Neutrophil (primary cell): ENCODE results near the gene PODXL.

Experiments used
- H3K27ac ChIP-seq: fragments of 200-600 bp; sonication (generic); 2 replicates; pipeline ENCODE4 v1.5.1; 2016; ENCODE audit warnings: mild to moderate bottlenecking, moderate library complexity
- H3K27me3 ChIP-seq: fragments of 200-600 bp; sonication (generic); 2 replicates; pipeline ENCODE4 v1.6.0; 2016; ENCODE audit warnings: mild to moderate bottlenecking
- H3K36me3 ChIP-seq: fragments of 200-600 bp; sonication (generic); 2 replicates; pipeline ENCODE4 v1.5.1; 2017
- H3K4me1 ChIP-seq, 2 experiments: fragments of 200-600 bp in 1 of 2; sonication (generic) in 1 of 2; 1 replicate in 1 of 2; 2 replicates in 1 of 2; pipeline versions ENCODE4 v1.5.1 to v1.6.1; 2013 to 2016; ENCODE audit warnings: low read depth in 1 of 2, low read length in 1 of 2, mild to moderate bottlenecking in 1 of 2, moderate library complexity in 1 of 2; ENCODE audit not compliant: control insufficient read depth in 1 of 2, insufficient read depth in 1 of 2
- H3K4me3 ChIP-seq, 2 experiments: fragments of 200-600 bp in 1 of 2; sonication (generic) in 1 of 2; 1 replicate in 1 of 2; 2 replicates in 1 of 2; pipeline ENCODE4 v1.5.1; 2013 to 2016; ENCODE audit warnings: low read depth in 1 of 2, low read length in 1 of 2, mild to moderate bottlenecking in 1 of 2, moderate library complexity in 1 of 2
- H3K9me3 ChIP-seq: fragments of 200-600 bp; sonication (generic); 2 replicates; pipeline ENCODE4 v1.5.1; 2016
- TF ChIP-seq, protein P1 (sequence below): fragments of 200-600 bp; sonication (generic); IDR thresholded peaks from 2 replicates; pipeline ENCODE4 v1.5.1; 2016; ENCODE audit warnings: antibody characterized with exemption

The PODXL gene

DNA sequence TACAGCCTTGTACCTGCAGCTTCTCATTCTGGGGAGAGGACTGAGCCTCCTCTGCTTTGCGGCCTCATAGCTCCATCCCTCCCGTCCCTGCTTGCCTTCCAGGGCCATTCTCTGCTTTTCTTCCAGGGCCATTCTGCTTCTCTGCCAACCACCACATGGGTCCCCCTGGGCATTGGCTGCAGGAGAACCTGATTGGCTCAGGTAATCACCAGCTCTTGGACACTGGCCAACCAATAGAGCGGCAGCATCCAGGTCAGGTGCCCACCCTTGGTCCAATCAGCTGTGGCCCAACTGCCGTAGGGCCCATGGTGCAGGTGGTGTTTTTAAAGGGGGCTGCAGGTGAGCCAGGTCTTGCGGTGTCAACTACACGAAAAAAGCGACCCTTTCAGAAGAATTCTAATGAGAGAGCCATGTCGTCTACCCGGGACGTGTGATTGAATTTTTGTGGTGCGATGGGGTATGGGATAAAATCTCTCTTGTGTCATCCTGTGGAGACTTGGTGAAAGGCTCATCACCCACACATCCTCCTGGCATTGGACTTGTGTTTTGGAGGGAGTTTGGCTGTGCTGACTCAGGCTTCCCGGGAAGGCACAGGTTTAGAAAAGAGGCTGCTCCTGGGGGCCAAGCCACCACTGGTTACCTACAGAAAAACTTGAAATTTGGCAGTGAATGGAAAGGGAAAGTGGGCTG lies 46.0 kb upstream of the PODXL start:
- H3K27me3 ChIP-seq = peaks cover 33% of the 10 kb centered on the region
- H3K4me3 ChIP-seq = no peak overlapping the region
- TF ChIP-seq, protein P1, sequence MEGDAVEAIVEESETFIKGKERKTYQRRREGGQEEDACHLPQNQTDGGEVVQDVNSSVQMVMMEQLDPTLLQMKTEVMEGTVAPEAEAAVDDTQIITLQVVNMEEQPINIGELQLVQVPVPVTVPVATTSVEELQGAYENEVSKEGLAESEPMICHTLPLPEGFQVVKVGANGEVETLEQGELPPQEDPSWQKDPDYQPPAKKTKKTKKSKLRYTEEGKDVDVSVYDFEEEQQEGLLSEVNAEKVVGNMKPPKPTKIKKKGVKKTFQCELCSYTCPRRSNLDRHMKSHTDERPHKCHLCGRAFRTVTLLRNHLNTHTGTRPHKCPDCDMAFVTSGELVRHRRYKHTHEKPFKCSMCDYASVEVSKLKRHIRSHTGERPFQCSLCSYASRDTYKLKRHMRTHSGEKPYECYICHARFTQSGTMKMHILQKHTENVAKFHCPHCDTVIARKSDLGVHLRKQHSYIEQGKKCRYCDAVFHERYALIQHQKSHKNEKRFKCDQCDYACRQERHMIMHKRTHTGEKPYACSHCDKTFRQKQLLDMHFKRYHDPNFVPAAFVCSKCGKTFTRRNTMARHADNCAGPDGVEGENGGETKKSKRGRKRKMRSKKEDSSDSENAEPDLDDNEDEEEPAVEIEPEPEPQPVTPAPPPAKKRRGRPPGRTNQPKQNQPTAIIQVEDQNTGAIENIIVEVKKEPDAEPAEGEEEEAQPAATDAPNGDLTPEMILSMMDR = no peak
- no peak overlapping the region for H3K27ac ChIP-seq
- H3K36me3 ChIP-seq = no peaks in the 10 kb centered on the region
- H3K9me3 ChIP-seq = no peaks in the 10 kb centered on the region
- H3K4me1 ChIP-seq = no peaks in the 10 kb centered on the region

DNA sequence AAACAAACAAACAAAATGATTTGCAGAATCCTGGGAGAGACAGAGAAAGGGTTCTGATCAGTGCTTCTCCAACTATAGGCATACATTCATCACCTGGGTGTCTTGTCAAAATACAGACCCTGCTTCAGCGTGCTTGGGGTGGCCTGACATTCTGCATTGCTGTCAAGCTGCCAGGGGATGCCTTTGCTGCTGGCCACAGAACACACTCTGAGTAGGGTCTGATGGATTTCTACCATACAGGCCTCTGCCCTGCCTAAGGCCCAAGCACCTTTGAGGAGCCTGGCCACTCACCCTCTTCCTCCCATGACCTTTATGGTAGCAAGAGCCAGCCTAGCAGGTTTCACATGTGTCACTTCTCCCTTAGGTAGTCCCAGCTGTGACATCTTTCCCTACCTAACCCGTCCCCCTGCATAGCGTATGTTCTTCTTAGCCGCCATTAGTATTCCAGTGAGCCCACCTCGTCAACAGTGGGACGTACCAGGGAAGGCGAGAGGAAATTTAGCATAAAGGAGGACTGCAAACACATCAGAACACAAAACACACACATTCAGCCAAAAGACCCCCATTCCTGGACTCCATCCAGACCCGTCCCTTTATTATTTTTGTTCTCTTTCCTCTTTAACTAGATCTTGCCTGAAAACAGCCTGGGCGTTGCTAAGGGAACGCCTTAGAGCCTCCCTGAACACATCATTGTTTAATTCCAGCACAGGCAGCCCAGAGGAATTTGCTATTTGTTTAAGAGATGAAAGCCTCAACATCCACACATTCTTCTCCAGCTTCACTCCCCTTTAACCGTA lies 43.9 kb upstream of the PODXL start:
- H3K27me3 ChIP-seq = peaks cover 18% of the 10 kb centered on the region
- TF ChIP-seq, protein P1 = no peak
- H3K4me3 ChIP-seq = no peak overlapping the region
- no peak overlapping the region for H3K27ac ChIP-seq
- no peaks in the 10 kb centered on the region for H3K9me3 ChIP-seq
- no peaks in the 10 kb centered on the region for H3K4me1 ChIP-seq
- H3K36me3 ChIP-seq = no peaks in the 10 kb centered on the region

DNA sequence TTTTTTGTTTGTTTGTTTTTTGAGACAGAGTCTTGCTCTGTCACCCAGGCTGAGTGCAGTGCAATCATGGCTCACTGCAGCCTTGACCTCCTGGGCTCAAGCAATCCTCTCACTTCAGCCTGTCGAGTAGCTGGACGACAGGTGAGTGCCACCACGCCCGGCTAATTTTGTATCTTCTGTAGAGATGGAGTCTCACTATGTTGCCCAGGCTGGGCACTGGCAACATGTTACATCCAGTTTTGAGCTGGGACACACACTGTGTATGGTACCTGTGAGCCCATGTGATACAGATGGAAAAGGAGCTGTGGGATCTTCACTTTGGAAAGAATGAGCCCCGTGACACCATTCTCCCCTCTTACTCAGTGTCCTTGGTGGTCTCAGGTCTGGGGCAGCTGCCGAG lies 40.4 kb upstream of the PODXL start:
- H3K4me1 ChIP-seq = no peaks in the 10 kb centered on the region
- TF ChIP-seq, protein P1 = no peak
- H3K4me3 ChIP-seq = no peak overlapping the region
- H3K9me3 ChIP-seq = no peaks in the 10 kb centered on the region
- no peak overlapping the region for H3K27ac ChIP-seq
- H3K27me3 ChIP-seq = no peaks in the 10 kb centered on the region
- H3K36me3 ChIP-seq = no peaks in the 10 kb centered on the region

DNA sequence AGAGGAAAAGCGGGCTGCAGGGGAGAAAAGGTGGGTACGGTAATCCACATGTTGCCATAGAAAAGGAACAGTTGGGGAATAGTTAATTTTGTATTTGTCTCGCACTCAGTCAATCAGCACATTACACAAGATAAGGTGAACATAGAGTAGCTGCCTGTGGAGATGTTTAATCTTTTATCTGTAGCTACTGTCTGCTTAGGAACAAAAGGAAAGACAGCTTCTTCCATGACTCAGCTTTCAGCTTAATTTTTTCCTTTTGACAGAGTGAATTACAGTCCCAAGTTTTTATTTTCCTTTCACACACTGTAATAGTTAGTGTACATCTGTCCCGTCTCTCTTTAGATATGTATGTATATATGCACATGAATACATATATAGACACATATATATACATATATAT lies 39.3 kb upstream of the PODXL start:
- no peaks in the 10 kb centered on the region for H3K9me3 ChIP-seq
- TF ChIP-seq, protein P1 = no peak
- H3K4me3 ChIP-seq = no peak overlapping the region
- no peaks in the 10 kb centered on the region for H3K4me1 ChIP-seq
- no peaks in the 10 kb centered on the region for H3K27me3 ChIP-seq
- no peaks in the 10 kb centered on the region for H3K36me3 ChIP-seq
- H3K27ac ChIP-seq = no peak overlapping the region

DNA sequence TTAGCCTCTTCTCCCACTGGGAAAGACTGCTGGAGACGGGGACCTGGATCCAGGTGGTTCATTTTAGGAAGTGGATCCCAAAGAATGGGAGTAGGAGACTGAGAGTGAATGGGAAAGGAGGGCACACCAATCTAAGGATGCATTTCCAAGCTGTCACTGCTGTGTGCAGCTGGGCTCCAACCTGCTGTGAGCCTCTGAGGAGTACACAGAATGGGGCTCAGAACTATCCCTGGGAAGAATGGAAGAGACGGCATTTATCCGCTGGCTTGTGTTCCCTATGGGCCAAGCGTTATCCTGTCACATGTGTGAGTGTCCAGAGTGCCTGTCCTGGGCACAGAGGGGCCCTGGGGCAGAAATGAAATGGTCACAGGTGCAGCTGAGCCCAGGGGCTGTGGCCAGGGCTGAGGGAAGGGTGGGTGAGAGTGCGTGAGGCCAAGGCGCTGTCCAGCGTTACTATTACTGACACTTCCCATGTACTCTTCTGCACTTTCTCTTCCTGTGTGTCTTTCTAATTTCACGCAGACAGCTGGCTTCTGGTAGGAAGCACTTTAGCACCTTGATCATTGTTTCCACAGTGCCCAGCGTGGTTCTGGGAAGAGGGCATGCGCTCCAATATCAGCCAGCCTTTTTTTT lies 35.4 kb upstream of the PODXL start:
- no peaks in the 10 kb centered on the region for H3K9me3 ChIP-seq
- H3K36me3 ChIP-seq = no peaks in the 10 kb centered on the region
- no peak overlapping the region for H3K4me3 ChIP-seq
- H3K27me3 ChIP-seq = no peaks in the 10 kb centered on the region
- no peaks in the 10 kb centered on the region for H3K4me1 ChIP-seq
- TF ChIP-seq, protein P1 = no peak
- no peak overlapping the region for H3K27ac ChIP-seq
